ENCODE measurements around the gene TENM4.
"Not testable (repeated sequence)": the region's sequence is repeated elsewhere in the genome, so short reads cannot be mapped to it uniquely, and the experiment has no call there.

The TENM4 gene

DNA sequence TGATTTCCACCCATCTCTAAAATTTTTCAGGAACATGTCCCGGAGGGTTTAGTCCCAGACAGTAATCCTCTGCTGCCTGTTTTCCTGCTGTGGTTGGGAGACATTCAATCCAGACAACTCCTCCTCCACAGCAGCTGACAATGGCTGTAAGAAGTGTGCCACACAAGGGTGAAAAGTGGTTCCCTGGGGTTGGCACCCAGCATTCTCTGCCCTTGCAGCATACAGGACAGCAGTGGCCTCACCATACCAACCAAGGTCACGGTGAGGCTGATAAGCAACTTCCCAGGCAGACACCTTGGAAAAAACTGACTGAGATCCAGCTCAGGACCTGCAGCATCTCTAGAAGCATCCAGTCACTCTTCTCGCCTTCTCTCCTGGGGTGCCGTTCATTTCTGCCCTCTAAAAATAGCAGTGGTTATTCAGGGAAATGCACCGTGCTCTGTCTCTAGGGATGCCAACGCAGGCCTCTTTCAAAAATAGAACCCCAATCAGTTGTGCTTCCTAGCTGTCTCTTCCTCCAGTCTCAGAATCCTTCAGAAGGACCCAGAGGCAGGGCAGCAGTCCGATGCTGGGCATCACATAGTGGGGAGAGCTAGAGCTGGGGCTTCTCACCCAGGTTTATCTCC, 241.0 kb downstream of the TENM4 start:
- no peak for DNase-seq

DNA sequence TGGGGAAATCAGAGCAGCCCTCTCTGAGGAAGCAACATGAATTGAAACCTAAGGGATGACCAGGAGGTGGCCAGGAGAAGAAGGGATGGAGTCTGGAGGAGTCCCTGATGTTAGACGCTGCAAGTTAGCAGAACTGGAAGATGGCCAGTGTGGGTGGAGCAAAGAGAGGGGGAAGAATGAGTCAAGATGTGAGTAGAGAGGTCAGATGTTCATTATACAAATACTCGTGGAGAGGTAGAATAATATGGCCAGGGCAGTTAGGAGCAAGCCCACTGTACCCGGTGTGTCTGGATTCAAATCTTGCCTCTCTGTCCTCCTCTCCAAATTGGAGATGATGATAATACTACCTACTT, 242.0 kb downstream of the TENM4 start:
- no peak for DNase-seq

DNA sequence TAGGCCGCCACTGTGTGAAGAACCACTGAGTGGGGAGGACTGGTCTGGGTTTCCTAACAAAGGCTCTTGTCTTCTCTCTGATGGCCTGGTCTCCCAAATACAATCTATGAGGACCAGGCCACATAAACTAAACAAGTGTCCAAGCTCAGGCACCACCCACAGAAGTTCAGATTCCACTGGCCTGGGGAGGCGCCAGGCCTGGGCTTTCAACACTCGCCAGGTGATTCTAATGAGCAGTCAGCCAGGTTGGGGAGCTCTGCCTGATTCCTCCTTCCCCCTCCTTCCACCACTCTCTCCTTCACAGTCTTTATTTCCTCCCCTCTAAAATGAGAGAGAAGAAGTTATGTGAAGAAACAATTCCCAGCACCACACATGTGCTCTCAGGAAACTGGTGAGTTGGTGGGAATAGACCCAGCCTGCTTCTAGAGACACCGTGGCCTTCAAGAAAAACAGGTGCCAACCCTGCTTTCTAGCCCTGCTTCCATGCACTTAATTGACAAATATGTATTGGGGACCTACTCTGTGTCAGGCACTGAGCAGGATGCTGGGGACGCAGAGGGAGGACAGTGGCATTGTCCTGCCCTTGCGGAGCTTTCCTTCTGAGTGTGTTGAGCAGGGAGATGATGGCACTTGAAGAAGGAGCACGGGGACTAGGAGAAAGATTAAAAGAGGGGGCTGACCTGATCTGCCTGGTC, 242.5 kb downstream of the TENM4 start:
- DNase-seq = no peak

DNA sequence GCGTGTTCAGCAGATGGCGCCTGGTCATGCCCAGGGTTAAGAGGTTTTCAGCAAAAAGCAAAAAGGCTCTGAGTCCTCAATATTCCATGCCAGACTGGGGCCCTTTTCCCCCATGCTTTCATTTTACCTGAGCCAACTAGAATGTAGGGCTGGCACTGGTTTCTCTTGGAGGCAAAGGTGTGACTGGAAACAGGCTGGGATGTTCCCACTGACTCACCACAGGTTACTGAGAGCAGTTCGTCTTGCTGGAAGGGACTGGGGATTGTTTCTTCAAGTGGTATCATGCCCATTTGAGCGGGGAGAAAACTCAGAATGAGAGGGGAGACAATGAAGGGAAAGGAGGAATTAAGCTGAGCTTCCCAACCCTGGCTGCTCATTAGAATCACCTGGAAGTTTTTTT, 243.9 kb downstream of the TENM4 start:
- DNase-seq = no peak

DNA sequence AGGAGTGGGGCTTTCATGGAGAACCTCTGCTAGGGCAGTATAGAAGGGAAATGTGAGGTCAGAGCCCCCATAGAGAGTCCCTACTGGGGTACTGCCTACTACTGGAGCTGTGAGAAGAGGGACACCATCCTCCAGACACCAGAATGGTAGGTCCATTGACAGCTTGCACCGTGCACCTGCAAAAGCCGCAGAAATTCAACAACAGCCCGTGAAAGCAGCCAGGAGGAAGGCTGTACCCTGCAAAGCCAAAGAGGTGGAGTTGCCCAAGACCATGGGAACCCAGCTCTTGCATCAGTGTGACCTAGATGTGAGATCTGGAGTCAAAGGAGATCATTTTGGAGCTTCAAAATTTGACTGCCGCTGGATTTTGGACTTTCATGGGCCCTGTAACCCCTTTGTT, 245.6 kb downstream of the TENM4 start:
- no peak for DNase-seq

DNA sequence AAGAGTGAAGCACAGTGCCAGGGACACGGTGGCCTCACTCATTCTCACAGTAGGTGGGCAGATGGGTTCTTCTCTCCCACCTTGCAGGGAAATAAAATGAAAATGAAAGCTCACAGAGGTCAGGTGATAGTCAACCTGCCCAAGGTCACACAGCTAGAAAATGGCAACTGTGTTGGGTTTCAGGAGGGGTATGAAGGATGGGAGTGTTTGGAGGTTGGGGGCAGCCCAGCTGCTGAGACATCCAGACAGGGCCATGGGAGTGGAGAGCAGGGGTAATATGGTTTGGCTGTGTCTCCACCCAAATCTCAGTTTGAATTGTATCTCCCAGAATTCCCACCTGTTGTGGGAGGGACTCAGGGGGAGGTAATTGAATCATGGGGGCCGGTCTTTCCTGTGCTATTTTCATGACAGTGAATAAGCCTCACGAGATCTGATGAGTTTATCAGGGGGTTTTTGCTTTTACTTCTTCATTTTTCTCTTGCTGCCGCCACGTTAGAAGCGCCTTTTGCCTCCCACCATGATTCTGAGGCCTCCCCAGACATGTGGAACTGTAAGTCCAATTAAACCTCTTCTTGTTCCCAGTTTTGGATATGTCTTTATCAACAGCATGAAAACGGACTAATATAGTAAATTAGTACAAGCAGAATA, 247.0 kb downstream of the TENM4 start:
- no peak for DNase-seq

DNA sequence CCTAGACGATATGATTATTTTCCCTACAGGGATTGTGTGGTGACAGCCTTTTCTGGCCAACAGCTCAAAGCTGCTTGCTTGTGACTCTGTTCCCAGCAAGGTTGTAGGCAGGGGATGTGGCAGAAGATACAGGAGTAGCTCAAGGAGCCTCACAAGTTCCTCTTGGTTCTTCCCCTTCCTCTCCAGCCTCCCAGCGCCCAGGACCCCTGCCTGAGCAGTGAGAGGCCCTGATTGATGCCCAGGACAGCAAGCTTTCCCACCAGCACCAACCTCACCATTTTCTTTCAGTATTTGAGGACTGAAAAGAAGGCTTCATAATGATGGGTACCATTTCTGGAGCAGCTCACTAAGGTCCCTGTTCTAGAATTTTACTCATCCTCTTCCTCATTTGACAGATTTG, 248.0 kb downstream of the TENM4 start:
- no peak for DNase-seq

DNA sequence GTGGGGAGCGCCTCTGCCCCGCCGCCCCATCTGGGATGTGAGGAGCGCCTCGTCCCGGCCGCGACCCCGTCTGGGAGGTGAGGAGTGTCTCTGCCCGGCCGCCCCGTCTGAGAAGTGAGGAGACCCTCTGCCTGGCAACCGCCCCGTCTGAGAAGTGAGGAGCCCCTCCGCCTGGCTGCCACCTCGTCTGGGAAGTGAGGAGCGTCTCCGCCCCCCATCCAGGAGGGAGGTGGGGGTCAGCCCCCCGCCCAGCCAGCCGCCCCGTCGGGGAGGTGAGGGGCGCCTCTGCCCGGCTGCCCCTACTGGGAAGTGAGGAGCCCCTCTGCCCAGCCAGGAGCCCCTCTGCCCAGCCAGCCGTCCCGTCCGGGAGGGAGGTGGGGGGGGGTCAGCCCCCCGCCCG, 249.1 kb downstream of the TENM4 start:
- DNase-seq = not testable (repeated sequence)

DNA sequence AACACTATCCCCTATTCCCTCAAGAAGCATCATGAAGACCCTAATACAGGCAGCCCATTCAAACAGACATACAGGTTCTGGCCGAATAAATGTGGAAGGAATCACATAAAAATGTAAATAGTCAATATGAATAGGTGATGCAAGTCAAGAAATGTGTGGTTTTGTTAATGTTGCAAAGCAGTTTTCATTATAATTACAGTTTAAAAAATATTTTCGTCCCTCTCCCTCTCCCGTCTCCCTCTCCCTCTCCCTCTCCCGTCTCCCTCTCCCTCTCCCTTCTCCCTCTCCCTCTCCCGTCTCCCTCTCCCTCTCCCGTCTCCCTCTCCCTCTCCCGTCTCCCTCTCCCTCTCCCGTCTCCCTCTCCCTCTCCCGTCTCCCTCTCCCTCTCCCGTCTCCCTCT, 250.3 kb downstream of the TENM4 start:
- not testable (repeated sequence) for DNase-seq

DNA sequence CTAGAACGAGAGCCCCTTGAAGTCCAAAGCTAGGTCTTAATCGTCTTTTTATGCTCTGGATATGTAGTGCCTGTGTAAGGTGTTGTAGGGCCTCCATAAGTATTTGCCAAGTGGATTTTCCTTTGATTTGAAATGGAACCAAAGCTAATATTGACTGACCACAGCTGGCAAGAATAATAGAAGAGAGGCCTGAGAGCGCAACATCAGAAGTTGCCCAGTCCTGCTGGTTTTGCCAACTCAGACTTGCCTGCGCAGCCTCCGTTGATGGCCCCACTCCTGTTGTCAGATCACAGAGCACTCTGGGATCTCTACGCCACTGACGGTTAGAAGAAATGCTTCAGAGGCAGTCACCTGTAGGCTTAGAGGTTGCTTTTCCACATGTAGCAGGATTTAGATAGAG, 251.2 kb downstream of the TENM4 start:
- no peak for DNase-seq

DNA sequence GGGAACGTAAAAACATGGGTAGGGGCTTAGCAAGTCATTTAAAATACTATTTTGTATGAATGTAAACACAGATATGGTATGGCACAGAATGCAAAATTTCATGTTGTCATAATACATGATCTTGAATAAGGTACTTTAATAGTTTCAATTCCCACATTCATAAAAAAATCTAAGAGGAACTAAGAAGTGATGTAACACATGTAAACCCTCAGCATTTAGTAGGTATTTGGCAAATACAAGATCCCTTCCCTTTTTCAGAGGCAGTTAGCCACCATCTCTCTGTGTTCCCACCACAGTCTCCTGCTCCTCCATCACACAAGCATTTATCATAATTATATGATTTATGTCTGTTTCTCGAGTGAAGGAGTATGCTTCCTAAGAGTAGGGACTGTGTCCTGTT, 251.8 kb downstream of the TENM4 start:
- DNase-seq = no peak

DNA sequence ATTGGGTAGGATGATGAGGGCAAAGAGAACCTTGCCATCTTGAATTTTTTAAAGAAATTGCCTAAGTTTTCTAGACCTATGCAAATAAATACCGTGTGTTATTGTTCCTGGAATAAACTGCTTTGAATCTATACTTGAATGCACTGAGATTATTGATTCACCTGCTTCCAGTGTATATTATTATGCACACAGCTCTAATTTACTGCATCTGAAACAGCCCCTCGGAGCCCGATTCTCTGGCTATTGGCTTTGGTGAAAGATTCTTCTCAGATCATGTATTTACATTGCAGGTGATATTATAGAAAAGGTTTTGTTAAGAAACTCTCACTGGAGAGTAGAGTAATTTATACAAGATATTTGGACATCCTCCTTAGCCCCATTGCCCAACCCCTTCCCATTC, 254.2 kb downstream of the TENM4 start:
- no peak for DNase-seq

DNA sequence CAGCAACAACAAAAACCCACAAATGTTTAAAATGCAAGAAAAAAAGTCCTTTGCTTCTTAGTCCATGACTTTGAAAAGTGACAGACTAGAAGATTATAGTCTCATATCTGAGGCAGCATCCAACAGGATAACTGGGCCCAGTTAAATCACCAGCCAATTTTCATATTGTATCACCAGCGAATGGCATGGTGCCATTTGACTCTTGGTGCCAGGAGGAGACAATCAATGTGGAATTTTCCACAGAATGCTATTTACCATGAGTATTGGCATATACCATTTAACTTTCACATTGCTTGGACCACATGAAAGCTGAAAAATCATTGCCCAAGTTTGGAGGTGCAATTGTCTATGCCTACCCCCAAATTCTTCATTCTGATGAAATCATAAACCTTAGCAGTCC, 255.5 kb downstream of the TENM4 start:
- DNase-seq = no peak

DNA sequence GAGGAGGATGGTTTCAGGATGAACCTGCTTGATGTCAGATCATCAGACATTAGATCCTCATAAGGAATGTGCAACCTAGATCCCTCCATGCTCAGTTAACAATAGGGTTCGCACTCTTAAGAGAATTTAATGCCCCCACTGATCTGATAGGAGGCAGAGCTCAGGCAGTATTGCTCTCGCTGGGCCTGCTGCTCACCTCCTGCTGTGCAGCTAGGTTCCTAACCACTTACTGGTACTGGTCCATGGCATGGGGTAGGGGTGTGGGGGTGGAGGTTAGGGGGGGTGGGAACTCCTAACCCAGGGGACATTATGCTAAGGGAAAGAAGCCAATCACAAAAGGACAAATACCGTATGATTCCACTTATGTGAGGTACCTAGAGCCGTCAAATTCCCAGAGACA, 256.5 kb downstream of the TENM4 start:
- DNase-seq = no peak

DNA sequence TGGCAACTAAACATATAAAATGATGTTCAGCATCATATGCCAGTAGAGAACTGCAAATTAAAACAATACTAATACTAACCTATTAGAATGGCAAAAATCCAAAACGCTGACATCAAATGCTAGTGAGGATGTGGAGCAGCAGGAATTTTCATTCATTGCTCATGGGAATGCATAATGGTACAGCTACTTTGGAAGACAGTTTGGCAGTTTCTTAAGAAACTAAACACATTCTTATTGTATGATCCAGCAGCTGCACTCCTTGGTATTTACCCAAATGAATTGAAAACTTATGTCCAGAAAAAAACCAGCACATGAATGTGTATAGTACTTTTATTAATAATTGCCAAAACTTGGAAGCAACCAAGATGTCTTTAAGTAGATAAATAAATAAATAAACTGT, 258.0 kb downstream of the TENM4 start:
- DNase-seq = no peak

DNA sequence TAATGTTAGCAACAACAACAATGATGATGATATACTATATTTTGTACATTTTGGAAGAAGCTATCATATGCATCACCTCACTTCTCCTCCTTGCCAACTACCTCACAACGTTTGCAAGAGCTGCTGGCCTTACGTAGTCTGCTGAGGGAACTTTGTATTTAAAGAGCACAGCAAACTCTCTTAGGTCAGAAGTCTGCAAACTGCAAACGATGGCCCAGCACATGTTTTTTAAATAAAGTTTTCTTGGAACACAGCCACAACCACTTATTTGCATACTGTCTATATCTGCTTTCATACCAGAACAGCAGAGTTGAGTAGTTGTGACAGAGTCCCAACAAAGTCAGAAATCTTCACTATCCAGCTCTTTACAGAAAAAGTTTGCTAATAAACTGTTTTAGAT, 261.7 kb downstream of the TENM4 start:
- no peak for DNase-seq

DNA sequence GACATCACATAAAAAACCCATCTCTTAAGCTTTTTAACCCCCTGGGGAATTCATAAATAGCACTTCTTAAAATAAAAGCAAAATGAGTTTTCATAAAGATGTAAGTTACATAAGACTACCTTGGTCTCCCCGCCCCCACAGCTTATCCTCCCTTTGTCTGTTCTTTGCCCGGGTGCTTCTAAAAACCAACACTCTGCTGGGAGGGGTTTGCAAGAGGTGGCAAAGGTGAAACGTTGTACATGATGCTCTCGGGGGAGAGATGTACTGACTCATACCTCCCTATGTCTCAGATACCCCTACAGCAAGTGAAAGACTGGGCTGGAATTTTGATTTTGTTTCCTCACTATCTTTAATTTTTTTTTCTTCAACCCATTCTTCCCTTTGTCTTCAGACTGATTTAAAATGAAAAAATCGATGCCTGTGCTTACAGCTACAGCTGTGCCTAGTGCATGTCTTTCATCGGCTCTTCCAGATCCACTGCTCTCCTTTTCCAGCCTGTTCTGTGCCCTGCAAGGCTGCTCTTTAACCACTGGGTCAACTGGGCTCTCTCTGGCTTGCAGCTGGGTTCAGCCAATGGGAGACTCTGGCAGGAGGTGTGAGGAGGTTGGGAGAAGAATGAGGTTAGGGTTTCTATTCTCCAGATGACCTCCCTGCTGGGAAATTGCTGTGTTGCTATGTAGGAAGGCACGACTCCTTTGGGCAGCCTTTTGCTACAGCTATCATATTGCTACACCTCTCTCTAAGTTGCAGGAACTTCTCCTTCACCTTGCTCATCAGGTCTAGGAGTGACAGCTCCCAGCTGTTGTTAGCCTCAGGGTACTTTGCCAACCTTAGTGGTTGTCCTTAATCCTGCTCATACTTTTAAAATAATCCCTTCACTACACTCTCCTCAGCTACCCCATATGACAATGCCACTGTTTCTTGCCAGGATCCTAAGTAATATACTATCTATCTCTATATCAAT, 266.5 kb downstream of the TENM4 start:
- no peak for DNase-seq

DNA sequence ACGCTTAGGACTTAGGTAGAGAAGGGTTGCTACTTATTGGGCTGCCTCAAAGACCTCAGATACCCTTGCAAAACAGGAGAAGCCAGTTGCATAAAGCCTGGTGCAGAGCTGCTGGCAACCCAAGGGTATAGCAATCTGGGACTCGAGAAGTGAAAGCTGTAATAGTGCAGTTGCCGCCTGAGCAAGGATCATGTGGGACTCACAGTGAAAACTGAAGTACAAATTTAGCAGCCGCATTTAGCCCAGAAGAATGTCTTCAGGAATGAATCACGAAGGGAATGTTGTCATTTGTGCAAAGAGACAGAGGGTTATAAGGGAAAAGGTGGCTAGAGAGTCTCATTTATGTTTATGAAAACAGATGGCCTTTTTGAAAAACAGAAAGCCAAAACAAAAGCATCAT, 267.2 kb downstream of the TENM4 start:
- DNase-seq = no peak

DNA sequence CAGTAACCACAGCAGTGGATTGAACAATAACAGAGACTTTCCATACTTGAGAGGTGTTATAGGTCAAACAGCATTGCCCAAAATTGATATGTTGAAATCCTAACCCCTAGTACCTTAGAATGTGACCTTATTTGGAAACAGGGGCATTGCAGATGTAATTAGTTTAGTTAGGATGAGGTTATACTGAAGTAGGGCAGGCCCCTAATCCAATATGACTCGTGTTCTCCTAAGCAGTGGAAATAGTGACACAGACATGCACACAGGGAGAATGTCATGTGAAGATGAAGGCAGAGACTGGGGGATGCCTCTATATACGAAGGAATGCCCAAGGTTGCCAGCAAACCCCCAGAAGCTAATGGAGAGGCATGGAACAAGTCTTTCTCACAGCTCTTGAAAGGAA, 270.5 kb downstream of the TENM4 start:
- no peak for DNase-seq

DNA sequence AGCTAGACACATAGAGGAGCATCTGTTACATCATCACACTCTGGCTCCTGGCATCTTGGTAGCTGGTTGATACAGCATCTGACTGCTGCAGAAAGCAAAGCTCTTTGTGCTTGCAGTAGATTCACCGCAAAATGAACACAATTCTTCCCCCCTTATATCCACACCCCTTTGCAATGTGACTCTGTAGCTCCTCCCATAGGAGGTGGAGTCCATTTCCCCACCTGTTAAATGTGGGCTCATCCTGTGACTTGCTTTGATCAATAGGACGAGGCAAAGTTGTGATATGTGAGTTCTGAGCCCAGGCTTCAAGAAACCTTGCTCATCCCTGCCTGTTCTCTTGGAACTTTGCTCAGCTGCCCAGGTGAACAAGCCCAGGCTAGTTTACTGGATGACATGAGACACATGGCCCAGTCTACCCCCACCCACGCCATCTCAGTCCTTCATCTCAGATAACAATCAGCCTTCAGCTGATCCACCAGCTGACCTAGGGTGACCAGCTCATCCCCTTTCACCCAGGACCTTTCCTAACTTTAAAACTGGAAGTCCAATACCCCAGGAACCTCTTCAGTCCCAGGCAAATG, 272.2 kb downstream of the TENM4 start:
- DNase-seq = no peak

DNA sequence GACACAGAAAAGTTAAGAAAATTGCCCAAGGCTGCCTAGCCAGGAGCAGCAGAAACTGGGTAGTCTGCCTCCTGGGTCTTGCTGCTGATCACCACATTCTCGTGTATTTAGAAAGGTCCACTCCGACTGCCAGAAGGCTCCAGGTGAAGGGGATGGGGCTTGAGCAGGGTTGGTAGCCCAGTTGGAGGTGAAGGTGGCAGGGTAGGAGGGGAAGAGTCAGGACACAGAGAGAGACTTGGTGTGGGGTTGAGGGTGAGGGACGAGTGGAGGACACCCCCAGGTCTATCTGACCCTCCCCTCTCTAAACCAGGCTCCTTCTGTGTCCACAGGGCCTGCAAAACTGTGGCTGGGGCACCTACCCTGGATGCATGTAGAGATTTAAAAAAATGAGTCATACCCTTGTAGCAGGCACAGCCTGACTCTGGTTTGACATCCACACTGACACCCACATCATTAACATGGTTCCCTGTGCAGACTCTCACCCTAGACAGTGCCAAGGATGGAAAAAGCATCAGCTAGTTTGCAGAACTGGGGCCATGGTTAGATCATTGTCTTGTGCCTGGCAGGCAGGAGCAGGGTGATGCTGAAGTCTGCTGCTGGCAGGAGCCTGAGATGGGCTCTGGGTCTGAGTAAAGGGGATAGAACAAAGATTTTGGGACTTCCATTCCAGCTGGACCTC, 273.2 kb downstream of the TENM4 start:
- no peak for DNase-seq

DNA sequence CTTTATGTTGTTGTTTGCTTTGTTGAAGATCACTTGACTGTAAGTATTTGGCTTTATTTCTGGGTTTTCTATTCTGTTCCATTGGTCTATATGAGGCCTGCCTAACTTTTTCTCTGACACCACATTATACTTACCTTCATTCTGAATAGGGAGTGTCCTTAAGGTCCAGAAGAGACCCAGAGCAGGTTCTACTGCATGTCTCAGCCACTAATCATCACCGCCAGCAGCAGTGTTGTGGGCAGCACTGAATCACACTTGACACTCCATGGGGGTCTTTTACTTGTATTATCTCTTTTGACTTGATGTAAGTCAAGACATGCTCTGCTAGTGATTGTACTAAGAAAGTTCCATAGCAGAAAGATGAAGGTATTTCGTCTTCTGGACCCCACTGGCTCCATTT, 274.9 kb downstream of the TENM4 start:
- no peak for DNase-seq
